Gastrocnemius medialis (tissue), 4 donors: ENCODE data around the gene LRSAM1.

Experiments used
- CTCF ChIP-seq, 5 experiments: fragments of 450-650 bp in 3 of 5; fragments of 200-600 bp in 2 of 5; sonication (generic) in 2 of 5; IDR thresholded peaks in 4 of 5; conservative IDR thresholded peaks in 1 of 5; 1 replicate in 4 of 5; 2 replicates in 1 of 5; pipeline ENCODE4 v1.5.1; 2016 to 2019; ENCODE audit warnings: antibody characterized with exemption in 5 of 5, mild to moderate bottlenecking in 3 of 5, moderate library complexity in 3 of 5
- POLR2A ChIP-seq, 2 donors: fragments of 450-650 bp; IDR thresholded peaks; one replicate each; pipeline ENCODE4 v1.6.1; 2017; ENCODE audit warnings: antibody characterized with exemption in 2 of 2, mild to moderate bottlenecking in 2 of 2, moderate library complexity in 2 of 2

DNA sequence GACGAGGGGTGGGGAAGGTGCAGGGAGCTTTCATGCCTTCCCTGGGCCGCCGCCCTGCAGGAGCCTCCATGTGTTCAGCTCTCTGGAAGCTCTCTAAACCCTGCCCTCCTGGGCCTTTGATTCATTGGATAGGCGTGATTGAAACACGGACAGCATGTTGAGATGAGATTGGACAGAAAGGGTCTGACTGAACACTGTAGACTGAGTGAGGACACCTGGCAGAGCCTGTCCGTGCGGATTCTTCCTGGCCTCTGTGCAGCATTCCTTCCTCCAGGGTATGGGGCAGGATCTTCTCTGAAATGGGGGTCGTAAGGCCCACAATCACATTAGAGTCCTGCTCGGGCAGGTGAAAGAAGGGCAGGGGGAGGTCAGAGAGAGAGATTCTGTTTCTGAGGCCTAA lies 12.9 kb upstream of the LRSAM1 start:
- TF ChIP-seq CTCF (IDR thresholded peaks at IDR 0.05 in 4 of 5, conservative IDR thresholded peaks at IDR 0.05 in 1 of 5), result no peak
- no peak for TF ChIP-seq POLR2A (IDR thresholded peaks at IDR 0.05)
